Renal cortical epithelial cell (primary cell): Measurements from ENCODE around the gene HES4. TPM values are rescaled to one million over a fixed set of nuclear protein-coding genes. Genes with fewer than 3 reads are reported as not detected.

ENCODE experiments used
- DNase-seq: peaks from one replicate; pipeline ENCODE4 v3.0.0-alpha.2; 2011; ENCODE audit warnings: low read depth
- total RNA-seq: library from RNA; depleted of rRNA; stranded (reverse); fragments of >200 nt; gene quantifications from 2 replicates; pipeline ENCODE4 v1.2.3, GENCODE V29; 2014

Gene HES4
- total RNA-seq, 1 donor from 2014 or later = 12.4 TPM

DNA sequence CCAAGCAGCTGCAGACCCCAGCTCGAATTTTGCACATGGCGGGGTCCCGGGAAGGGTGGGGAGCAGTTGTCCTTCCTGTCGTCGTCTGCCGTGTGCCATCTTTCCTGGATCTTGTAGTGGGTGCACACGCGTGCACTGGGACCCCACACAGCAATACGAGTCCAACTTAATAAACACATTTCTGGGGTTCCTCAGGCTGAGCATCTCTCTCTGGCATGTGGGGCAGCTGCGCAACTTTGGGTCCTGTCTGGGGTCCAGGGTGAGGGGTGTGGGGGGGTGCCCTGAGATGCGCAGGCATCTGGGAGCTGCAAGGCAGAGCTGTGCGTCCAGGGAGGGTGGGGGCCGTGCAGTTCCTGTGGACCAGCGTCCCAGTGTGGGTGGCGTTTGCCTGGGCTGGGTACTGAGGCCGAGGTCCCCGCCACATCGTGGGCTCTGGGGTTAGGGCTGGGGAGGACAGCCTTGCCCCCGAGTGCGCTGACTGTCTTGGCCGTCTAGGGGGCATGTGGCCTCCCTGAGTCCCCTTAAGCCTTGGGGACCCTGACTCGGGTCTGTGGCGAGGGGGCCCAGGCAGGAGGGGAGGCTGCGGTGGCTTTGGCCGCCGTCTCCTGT, 34.3 kb downstream of the HES4 start:
- DNase-seq = no peak

DNA sequence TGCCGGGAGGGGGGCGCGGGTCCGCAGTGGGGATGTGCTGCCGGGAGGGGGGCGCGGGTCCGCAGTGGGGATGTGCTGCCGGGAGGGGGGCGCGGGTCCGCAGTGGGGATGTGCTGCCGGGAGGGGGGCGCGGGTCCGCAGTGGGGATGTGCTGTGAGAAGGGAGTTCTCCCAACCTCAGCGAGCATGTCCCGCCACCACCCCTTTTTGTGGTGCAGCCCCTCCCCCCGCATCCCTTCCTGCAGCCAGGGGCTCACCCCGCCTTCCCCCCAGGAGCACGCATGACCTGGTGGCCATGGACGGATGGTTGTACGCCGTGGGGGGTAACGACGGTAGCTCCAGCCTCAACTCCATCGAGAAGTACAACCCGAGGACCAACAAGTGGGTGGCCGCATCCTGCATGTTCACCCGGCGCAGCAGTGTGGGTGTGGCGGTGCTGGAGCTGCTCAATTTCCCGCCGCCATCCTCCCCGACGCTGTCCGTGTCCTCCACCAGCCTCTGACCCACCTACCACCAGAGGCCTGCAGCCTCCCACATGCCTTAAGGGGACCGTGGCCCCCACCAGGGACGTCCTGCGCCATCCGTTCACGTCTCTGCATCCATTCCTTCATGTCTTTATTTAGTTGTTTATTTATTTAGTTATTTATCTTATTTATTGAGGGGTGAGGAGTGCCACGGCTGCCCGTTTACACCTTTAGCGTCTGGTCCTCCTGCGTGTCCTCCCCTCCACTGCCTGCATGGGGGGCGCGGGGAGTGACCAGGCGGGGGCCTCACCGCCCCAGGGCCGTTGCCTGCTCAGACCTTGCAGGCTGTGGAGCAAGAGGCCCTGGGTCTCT, 35.0 kb downstream of the HES4 start:
- no peak for DNase-seq

DNA sequence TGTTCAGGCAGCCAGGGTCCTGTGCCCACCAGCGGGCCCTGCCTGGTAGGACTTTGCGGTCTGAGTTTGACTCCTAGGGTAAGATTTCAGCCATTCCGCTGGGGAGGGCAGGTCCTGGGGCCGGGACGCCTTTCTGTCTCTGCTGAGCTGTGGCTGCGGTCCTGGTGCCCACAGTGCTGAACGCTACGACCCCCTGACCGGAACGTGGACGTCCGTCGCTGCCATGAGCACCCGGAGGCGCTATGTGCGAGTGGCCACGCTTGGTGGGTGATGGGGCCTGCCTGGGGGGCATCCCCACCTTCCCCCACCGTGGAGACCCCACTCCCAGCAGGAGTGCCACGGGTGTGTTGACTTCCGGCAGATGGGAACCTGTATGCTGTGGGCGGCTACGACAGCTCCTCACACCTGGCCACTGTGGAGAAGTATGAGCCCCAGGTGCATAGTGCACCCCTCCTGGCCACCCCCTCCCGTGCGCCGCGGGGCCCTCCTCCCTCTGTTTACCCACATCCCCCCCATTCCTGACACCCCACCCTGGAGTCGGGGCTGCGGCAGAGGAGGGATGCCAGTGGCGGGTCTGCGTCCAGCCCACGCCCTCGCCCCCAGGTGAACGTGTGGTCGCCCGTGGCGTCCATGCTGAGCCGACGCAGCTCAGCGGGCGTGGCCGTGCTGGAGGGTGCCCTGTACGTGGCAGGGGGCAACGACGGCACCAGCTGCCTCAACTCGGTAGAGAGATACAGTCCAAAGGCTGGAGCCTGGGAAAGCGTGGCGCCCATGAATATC, 36.0 kb downstream of the HES4 start:
- no peak for DNase-seq

DNA sequence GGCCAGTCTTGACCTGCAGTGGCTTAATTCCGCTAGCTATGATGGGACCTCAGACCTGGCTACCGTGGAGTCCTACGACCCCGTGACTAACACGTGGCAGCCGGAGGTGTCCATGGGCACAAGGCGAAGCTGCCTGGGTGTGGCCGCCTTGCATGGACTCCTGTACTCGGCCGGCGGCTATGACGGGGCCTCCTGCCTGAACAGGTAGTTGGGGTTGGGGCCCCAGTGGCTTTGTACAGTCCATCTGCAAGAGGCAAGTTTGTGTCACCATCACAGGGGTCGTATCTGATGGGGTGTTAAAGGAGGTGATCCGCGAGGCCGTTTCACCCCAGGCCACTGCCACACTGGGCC, 36.6 kb downstream of the HES4 start:
- no peak for DNase-seq

DNA sequence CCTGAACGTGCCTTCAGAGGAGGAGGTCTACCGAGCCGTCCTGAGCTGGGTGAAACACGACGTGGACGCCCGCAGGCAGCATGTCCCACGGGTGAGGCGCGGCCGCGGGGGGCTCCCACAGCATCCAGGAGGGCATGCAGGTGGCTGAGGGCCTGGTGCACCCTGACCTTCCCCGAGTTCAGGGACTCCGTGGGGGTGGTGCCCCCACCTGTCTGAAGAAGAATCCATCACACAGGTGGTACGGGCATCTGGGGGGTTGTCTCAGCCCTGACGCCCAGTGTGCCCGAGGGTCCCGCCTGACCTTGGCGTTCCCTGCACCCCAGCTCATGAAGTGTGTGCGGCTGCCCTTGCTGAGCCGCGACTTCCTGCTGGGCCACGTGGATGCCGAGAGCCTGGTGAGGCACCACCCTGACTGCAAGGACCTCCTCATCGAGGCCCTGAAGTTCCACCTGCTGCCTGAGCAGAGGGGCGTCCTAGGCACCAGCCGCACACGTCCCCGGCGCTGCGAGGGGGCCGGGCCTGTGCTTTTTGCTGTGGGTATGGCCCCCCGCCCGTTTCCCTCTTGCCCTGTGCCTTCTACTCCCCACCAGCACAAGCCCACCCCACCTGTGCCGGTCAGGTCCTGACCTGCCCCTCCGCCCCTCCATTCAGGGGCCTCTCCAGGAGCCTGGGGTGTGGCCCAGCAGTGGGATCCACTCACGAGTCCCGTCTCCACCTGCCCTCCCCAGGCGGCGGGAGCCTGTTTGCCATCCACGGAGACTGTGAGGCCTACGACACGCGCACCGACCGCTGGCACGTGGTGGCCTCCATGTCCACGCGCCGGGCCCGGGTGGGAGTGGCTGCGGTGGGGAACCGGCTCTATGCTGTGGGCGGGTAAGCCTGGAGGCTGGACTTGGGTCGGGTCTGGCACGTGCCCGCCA, 37.3 kb downstream of the HES4 start:
- no peak for DNase-seq

DNA sequence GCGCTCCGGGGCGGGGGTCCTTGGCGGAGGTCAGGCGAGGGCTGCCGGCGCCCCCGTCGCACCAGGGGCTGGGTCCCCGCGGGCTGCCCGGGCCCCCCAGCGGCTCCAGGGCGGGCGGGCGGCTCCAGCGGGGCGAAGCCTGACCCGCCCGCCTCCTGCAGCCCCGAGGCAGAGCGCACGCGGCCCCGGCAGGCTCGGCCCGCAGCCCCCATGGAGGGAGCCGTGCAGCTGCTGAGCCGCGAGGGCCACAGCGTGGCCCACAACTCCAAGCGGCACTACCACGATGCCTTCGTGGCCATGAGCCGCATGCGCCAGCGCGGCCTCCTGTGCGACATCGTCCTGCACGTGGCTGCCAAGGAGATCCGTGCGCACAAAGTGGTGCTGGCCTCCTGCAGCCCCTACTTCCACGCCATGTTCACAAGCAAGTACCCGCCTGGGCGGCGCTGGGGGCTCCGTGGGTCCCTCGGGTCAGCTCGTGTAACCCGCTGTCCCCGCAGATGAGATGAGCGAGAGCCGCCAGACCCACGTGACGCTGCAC, 38.7 kb downstream of the HES4 start:
- DNase-seq = no peak

DNA sequence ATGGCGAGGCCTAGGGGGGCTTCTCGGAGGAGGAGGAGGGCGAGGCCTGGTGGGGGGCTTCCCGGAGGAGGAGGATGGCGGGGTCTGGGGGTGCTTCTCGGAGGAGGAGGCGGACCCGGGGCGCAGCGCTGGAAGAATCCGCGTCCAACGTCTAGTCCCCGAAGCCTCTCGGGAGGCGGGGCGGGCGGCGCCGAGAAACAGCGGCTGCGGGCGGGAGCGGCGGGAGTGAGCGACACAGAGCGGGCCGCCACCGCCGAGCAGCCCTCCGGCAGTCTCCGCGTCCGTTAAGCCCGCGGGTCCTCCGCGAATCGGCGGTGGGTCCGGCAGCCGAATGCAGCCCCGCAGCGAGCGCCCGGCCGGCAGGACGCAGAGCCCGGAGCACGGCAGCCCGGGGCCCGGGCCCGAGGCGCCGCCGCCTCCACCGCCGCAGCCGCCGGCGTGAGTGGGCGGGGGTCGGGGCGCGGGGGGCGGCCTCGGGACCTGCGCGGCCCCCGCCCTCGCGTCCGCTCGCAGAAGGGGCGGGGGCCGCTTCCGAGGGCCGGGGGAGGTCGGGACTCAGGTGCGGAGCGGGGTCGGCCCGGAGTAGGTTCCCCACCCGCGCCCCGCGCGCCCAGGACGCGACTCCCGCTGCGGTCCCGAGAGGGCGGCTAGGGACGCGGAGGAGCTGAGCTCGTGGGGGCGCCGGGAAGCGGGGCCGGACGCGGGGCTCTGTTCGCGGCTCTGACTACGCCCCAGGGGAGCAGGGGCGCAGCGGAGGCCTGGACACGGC, 39.4 kb downstream of the HES4 start, which contains the start of gene KLHL17:
Gene KLHL17, plus strand, starts transcription at position 222 of the 769 bp plus-strand sequence. Its CDS starts 110 bp downstream, at position 332.
- no peak for DNase-seq

DNA sequence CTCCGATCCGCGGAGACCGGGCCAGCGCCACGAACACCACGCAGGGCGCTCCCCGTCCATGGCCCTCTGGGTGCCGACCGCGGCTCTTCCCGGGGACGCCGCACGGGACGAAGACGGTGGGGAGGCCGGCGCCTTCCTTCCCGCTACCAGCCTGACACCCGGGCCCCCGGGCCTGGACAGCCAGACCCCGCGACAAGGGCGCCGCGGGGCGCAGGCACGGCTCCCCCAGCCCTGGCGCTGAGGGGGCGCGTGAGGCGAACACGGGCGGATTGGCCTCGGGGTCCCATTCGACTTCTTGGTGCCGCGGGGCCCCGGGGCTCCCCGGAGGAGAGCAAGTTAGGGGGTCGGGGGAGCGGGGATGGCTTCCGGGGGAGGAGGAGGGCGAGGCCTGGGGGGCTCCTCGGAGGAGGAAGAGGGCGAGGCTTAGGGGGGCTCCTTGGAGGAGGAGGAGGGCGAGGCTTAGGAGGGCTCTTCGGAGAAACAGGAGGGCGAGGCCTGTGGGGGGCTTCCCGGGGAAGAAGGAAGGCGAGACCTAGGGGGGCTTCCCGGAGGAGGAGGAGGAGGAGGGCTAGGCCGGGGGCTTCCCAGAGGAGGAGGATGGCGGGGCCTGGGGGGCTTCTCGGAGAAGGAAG, 40.0 kb downstream of the HES4 start:
- DNase-seq = no peak

DNA sequence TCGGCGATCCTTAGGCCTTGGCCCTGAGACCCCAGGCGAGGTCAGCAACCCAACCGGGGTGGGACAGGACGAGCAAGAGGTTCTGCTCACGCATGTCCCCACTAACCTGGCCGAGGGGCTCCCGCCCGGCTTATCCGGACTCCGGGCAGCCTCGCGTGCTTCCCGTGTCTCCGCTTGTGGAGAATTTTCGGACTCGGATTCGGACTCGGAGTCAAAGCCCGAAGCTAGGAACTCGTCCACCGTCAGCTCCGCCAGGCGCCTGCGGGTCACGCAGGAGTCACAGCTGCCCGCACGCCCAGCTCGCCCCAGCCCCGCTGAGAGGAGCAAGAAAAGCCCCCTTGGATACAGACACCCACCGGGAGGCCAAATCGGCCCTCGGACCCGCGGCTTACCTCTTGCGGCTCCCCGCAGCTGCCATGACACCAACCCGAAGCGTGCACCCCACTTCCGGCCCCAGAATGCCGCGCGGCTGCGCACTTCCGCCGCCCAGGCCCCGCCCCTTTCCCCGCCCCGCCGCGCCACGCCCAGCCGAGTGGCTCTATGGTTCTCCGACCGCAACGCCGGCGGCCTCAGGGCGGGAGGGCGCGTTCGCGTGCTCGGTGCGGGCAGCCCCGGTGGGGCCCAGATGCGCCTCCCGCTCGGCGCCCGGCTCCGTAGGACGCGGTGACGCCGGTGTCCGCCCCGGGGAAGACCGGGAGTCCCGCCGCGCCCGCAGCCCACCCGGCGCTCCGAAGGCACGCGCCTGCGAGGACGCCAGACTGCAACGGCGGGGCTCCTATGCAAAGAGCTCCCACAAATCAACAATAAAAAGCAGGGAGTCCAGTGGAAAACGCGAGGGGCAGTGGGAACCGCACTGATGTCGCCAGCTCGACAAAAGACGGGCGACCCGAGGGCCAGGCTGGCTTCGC, 40.8 kb downstream of the HES4 start, which contains the start of gene NOC2L:
Gene NOC2L, minus strand, starts transcription at position 434 of the 908 bp plus-strand sequence. Its CDS starts 16 bp downstream, at position 418.
- DNase-seq = peak; percentile 49

DNA sequence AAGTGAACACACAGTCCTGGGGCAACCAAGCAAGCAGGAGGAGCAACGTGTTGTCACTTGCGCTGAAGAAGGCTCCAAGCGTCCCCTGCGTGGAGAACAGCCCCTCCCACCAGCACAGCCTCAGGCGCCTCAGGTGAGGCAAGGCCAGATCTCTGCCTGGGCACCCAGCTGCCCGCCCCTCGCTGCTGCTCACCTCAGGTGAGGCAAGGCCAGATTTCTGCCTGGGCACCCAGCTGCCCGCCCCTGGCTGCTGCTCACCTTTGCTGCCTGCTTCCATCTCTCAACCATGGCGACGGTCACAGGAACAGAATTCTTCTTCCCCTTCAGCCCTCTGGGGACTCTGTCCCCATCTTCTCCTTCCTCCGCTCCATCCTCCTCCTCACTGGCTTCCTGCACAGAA, 43.3 kb downstream of the HES4 start:
- DNase-seq = no peak

DNA sequence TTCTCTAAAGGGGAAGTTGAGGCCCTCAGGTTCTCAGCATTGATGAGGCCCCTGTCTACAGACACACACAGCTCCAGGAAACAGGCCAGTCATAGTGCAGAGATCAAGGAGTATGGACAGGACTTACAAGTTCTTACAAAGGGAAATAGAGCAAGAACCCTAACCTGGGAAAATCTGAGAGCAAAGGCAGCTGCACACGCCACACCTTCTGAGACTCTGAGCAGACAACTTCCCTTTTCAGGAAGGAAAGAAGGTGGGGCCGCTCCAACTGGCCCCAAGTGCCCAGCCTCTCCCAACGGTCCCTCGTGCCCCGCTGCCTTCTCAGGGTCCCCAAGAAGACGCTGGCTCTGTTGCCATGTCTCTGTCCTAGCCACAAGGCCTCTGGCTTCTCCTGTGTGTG, 44.4 kb downstream of the HES4 start:
- no peak for DNase-seq

DNA sequence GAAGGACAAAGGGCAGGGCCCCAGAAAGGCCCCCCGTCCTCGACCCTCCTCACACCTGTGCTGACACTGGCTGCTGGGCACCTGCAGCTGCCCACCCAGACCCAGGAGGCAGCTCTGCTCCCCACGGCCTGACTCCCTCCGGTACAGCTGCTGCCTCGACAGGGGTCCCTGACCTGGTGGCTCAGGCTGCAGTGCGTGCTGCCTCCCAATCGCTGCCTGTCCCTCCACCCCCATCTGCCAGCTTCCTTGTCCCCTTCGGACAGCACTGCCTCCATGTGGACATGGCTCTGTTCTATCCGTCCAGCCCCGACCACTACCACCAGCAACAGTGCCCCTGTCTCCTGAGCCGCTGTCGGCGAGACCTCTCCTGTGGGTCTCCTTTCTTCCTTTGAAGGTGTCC, 45.0 kb downstream of the HES4 start:
- no peak for DNase-seq

DNA sequence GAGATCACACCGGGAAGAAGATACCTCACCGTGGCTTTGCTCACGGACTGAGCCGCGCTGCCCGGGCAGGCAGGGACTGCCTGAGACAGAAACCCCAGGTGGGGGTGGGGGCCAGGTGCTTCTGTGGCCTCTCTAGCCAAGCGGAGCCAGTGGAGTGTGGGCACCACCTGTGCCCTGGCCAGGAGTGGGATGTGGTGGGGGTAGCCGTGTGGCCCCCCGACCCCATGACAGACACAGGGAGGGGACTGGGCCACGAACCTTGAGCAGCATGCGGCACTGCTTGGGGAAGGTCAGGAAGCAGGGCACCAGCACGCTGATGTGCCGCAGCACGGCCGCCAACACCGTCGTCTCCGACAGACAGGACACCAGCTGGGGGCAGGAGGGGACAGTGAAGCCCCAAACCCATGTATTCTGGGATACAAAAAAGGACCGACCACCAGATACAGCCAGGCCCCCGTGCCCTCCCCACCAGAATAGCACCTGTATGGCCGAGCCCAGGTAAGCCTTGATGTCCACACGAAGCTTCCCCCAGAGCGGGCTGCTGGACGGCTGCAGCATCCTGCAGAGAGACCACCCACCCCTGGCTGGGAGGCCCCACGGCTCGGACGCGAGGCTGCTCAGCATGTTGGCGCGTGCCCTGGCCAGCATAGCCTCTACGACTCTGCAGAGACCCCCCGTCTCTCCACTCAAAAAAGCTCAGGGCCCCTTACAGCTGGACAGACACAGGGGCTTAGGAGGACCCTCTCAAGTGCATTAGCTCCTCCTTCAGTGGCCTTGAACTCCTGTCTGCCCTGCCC, 46.2 kb downstream of the HES4 start:
- no peak for DNase-seq

DNA sequence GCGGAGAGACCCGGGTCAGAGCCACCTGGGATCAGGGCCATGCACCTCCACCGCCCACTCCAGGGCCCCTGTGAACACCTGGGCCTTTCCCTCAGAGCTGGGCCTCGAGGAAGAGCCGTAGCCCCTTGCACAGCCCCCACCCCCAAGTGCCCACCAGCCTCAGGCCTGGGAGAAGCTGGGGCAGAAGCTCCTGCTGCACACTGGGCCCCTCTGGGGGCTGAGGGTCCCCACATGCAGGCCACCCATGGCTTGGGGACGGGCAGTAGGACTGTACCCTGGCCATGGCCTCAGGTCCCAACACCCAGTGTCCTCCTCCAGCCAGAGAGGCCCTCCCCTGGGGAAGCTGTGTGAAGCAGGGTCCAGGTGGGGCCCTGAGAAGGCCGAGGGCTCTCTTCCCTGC, 47.3 kb downstream of the HES4 start:
- no peak for DNase-seq

DNA sequence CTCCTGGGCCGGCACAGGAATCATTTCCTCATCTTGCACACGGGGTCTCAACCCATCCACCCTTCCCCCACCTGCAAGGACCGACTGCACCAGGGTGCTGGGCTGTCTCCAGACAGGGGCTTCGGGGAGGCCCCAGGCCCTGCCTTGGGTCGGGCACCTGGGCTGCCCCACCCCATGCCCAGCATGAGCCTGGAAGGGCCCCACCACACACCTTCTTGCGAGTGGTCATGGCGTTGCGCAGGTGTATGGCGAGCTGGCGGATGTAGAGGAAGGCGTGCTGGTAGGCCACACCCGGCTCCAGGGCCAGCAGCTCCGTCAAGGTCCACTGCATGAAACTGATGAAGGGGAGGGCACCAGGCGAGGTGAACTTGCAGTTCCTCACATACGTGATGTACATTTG, 47.7 kb downstream of the HES4 start:
- DNase-seq = no peak

DNA sequence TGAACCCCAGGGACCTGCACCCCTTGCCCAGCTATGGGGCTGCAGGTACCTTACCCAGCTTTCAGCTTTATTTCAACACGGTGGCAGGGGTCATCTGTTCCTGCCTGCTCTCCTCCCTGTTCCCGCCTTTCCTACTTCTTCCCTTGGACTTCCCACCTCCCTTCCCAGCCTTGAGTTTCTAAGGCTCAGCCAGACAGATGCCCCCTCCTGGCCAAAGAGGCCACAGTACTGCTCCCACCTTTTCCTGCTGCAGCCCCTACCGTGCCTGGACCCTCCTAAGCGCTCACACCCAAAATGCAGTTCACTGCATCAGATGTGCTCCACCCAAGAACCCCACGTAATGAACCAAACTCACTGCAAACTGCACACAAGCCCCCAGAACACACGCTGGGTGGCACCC, 48.5 kb downstream of the HES4 start:
- no peak for DNase-seq

DNA sequence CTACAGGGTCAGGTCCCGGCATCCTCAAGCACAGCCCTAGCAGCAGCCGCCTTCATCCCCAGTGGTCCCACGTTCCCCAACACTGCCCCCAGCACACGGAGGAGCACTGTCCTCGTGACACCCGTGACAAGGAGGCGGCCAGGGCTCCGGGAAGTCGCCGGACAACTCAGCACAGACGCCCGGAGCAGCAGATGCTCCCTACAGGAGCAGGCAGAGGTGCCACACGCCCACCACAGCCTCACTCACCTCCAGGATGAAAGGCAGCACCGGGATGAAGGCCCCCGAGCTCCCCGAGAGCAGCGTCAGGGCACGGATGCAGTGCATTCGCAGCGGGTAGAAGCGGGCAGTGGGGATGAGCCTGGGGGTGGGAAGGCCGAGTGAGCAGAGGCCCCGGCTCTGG, 49.0 kb downstream of the HES4 start:
- no peak for DNase-seq

DNA sequence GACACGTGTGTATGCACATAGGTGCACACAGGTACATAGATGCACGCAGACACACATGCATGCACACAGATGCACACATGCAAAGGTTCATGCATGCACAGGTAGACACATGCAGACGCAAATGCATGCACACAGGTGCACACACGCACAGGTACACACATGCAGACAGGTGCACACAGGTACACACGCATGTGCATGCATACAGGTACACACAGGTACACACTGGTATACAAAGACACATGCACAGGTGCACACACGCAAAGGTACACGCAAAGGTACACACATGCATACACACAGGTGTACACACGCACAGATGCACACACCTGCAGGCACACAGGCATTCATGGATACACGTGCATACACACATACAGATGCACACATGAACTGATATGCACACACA, 49.6 kb downstream of the HES4 start:
- DNase-seq = no peak
